GM19025 (cell line): ENCODE measurements around the gene AHI1.
"Not testable (repeated sequence)": the region's sequence is repeated elsewhere in the genome, so short reads cannot be mapped to it uniquely, and the experiment has no call there.

ENCODE experiments used
- ATAC-seq: cut with Tn5 transposase; IDR thresholded peaks from one replicate; pipeline ENCODE4 v1.9.1; 2021; ENCODE audit warnings: mild to moderate bottlenecking, low read depth, moderate library complexity; ENCODE audit not compliant: unreplicated experiment

The AHI1 gene

DNA sequence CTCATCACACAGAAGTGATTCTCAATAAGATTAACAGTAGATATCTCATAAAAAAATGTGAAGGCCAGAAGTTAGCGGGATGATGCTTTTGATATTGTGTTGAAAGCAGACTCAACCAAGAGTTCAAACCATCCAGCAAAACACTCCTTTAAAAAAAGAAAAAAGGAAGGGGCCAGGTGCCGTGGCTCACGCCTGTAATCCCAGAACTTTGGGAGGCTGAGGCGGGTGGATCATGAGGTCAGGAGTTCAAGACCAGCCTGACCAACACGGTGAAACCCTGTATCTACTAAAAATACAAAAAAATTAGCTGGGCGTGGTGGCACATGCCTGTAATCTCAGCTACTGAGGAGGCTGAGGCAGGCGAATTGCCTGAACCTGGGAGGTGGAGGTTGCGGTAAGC, 157.6 kb downstream of the AHI1 start:
- ATAC-seq, result not testable (repeated sequence)

GRCh38 chr6:135334169-135334568, 163.4 kb downstream of the AHI1 start:
- no peak for ATAC-seq

GRCh38 chr6:135331002-135331401, 166.5 kb downstream of the AHI1 start:
- ATAC-seq, result no peak

DNA sequence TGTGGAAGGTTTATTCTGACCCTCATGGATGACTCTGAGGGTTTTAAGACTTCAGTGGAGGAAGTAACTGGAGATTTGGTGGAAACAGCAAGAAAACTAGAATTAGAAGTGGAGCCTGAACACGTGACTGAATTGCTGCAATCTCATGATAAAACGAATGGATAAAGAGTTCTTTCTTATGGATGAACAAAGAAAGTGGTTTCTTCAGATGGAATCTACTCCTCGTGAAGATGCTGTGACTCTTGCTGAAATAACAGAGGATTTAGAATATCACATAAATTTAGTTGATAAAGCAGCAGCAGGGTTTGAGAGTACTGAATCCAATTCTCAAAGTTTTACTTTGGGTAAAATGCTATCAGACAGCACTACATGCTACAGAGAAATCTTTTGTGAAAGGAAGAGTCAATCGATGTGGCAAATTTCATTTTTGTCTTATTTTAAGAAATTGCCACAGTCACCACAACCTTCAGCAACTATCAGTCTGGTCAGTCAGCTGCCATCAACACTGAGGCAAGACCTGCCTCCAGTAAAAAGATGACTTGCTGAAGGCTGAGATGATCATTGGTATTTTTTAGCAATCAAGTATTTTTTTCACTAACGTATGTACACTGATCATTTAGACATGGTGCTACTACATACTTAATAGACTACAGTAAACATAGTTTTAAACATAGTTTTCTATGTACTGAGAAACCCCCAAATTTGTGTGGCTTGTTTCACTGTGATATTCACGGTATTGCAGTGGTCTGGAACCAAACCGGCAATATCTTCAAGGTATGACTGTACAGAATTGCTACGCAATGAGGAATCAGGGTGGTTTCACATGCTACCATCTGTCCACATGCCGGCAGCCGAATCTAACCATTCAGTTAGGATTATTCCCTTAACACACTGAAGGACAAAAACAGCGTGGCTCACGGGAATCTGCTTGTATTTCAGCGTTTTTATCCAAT, 167.4 kb downstream of the AHI1 start:
- ATAC-seq, result peak; percentile 95

GRCh38 chr6:135328136-135328535, 169.4 kb downstream of the AHI1 start:
- no peak for ATAC-seq

GRCh38 chr6:135325624-135326424, 171.7 kb downstream of the AHI1 start:
- ATAC-seq, result no peak

- no peak for ATAC-seq
Measured at GRCh38 chr6:135324531-135324930, 173.0 kb downstream of the AHI1 start.

- ATAC-seq, result no peak
Measured at GRCh38 chr6:135323979-135324378, 173.6 kb downstream of the AHI1 start.

DNA sequence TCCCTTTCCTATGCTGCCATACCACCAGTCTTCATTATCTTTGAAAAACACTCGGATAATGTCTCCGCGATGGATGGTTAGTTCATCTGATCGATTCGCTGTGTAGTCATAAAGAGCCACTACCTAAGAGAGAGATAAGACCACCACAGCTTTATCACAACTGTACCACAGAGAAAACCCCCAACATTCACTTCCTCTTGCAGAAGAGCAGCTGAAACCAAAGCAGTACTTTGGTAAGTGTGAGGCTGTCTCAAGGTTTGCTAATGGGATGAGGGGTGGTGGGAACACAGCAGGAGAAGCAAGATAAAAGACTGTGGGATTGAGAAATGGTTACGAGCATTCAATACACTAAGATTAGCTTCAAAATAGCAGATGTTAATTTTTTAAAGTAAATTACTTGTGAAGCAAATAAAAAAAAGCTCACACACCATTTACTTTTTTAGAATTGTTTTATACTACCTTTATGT, 174.3 kb downstream of the AHI1 start:
- peak; percentile 96 for ATAC-seq

DNA sequence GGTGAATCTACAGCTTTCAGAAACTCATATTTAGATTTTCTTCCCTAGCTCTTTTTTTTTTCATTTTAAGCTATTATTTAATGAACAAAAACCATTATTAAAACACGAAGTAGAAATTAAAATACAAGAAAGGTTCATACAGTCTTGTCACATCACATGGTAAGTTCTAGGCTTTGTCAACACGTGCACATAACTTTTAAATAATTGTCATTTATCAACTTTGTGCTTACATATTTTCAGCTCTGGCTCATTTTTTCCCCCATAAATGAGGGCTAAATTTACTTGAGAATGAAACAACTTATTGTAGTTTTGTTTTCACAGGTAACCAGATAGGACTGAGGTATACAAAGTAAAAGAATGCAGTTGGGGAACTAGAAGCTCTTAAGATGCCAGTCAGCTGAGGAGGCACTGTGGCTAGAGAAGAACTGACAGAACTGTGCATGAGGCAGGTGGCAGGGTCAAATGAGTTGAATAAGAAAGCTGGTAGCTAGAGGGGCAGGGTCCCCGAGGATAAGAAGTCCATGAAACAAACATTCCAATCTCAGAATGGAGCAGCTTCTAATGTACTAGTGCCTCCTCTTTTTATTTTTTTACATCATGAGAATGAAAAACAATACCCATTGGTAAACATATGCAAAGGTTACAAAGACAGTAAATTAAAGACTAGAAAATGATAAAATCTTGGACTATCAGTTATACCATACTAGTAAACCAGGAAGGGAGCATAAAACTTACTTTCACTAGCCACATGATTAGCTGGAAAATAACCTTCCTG, 174.9 kb downstream of the AHI1 start:
- peak; percentile 62 for ATAC-seq

- no peak for ATAC-seq
Measured at GRCh38 chr6:135320721-135321621, 176.6 kb downstream of the AHI1 start.

DNA sequence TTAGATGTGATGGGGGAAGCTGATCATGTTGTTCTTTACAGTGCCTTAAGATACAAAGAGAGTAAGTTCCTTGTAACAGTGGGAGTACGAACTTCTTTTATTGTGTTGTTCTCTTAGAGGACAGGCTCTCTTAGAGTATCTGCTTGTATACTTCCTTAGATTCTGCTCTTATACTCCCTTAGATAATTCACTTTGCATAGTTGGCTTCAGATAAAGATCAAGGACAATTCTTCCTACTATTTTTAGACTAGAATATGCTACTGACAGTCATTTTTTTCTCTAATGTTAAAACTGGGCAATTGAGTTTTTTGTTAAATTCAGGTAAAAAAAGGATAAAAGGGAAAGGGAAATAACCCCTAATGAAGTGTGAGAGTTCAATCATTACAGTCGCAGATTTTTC, 177.7 kb downstream of the AHI1 start:
- no peak for ATAC-seq

GRCh38 chr6:135318738-135319469, 178.6 kb downstream of the AHI1 start:
- ATAC-seq, result no peak

GRCh38 chr6:135314543-135314942, 183.0 kb downstream of the AHI1 start:
- ATAC-seq, result no peak

DNA sequence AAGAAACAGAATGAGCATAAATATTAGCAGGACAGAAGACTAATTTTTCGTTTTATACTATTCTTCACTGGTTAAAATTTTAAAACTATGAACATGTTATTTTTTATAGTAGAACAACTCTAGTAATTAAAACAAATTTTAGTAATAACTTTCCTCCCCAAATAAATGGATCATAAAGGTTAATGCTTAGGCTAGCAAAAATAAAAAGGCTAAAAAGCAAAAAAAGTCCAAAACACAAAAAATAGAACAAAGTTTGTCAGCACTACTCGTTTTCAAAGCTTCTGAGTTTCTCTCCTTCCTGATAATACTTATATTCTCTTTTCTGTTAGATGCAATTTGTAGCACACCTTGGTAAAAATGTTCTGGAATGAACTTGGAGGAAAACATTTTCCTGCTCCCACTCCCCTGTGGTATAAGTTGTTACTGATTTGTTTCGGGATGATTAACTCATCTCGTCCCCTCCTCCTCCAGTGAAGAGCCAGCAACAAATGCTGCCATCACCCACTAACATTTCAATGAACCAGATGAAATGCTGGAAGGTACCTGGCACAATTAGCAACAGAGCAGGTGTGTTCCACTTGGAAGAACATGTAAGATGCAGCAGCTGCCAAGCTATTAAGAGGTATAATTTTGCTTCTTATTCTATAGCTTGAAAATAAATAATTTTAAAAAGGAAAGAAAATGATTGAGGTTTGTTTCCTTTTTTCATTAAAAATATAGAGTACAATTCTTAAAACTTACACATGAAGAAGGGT, 185.9 kb downstream of the AHI1 start:
- no peak for ATAC-seq

GRCh38 chr6:135310291-135310690, 187.2 kb downstream of the AHI1 start:
- no peak for ATAC-seq

DNA sequence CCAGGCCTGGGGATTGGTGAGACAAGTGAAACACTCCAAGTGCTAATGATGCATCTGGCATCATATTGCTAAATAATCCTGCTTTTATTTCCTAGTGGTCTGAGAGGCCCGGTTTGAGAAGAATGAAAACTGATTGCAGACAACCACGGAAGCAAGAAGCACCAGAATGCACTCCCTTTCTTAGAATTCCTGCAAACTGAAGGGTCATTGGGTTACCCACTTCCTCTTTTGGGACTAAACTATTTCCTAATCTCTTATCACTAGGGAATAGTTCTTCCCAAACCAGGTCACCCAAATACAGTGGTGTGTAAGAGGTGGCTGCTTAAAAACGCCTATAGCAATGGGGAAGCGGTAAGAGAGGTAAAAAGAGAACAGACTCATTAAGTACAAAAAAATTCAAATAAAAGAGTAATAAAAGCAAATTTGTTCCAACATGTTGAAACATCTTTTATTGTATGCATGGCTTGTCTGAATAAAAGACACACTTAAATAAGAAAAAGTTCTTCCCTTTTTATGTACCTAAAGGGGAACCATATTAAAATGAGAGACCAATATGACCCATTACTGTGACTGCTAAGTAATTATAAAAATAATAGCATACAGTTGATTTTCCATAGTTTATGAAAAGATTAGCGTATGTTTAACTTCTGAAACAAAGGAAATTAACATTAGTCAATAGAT, 190.7 kb downstream of the AHI1 start:
- ATAC-seq, result no peak

DNA sequence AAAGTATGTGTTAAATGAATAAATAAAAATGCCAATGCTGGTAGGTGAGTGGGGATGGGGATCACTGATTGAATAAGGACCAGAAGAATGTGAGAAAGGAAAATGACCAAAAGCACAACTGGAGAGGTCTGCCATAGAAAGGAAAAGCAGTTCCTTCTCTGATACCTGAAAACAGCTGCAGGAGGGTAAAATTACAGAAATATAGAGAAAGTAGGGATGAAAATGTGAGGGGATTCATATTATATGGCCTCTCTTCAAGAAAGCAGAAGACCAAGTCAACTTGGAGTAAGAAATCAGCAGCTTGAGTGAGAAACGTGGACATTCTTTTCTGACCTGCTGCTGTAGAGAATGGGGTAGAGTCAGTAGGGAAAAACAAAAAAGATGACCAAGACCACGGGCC, 191.4 kb downstream of the AHI1 start:
- ATAC-seq, result no peak
